Urothelium cell line (cell line): ENCODE measurements around the gene CASK.
A peak's percentile ranks its signal among the peaks of the same experiment; 100 is the strongest.

Experiments
- DNase-seq: peaks from one replicate; pipeline ENCODE4 v3.0.0; 2011; ENCODE audit warnings: low spot score, mixed read lengths
- FAIRE-seq: peaks from 2 replicates; lab custom pipeline; 2011; peaks lifted over from hg19 to GRCh38; lab: Jason Lieb, UNC

Gene CASK

DNA sequence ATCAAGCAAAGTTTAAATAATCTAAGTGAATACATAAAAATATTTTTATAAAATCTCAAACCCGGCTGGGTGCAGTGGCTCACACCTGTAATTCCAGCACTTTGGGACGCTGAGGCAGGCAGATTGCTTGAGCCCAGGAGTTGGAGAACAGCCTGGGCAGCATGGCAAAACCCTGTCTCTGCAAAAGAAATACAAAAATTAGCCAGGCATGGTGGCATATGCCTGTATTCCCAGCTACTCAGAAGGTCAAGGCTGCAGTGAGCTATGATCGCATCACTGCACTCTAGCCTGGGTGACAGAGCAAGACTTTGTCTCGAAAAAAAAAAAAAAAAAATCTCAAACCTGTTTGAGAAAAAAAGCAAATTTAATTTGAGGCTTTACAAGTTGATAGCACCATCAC, 331.4 kb downstream of the CASK start:
- FAIRE-seq: no peak
- no peak for DNase-seq

- DNase-seq: no peak
- no peak for FAIRE-seq
These were observed 332.7 kb downstream of the CASK start for GRCh38 chrX:41590641-41591040.

- FAIRE-seq (no peak), DNase-seq (no peak)
These were observed 333.6 kb downstream of the CASK start for GRCh38 chrX:41589634-41590270.

DNA sequence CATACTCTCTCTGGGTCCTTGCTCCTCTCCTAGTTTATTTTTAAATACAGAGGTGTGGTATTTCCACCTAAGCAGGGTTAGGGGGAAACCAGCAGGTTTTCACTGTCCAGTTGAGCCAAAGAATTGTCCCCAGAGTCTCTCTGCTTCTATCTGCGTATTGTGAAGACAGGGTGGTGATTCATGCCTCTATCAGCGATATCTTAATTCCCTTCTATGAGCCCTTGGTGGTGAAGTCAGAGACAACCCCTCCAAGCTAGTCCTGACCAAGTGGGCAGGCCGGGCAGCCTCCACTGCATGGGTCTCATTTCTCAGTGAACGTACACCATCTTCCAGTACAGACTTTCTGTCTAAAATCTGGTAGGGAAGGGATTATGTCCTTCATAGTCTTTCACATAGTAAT, 335.1 kb downstream of the CASK start:
- no peak for DNase-seq
- no peak for FAIRE-seq

GRCh38 chrX:41580423-41581064, 342.8 kb downstream of the CASK start:
- FAIRE-seq: no peak
- no peak for DNase-seq

GRCh38 chrX:41563876-41564275, 359.5 kb downstream of the CASK start:
- DNase-seq (no peak), FAIRE-seq (no peak)

DNA sequence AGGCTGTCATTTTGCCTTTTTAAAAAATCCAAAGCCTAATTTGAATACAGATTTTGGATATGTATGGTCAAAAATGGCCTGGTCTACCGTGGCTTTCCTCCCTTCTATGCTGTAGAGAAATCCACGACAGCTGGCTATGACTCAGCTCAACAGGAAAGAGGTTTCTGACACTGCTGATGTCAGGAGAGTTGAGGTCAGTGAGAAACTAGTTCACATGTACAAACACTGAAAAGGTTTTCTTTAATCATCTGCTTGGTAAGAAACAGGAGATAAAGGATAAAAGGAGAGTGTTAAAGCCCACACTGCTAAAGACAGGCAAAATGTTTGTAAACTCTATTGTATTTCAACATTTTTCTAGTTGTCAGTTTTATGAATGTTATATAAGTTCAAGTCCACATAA, 362.3 kb downstream of the CASK start:
- FAIRE-seq: no peak
- peak; percentile 53 for DNase-seq

- FAIRE-seq: no peak
These were observed 363.9 kb downstream of the CASK start for GRCh38 chrX:41559235-41560052.

DNA sequence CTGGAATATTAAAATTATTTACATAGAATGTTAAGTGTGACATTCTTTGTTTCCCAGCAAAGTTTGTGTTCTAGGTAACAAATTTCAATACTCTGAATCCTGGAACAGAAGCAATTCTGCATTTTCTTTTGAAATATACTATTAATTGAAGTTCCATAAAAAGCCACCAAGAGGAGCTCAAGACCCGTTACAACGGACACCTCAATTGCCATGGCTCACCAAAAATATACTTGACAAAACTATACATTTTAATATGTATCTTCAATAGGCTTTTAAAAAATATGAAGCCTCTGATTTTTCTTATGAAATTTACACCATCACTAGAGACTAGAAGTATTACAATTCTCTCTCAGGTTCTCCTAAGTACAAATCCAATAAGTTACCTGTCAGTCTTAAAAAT, 364.8 kb downstream of the CASK start:
- DNase-seq: peak; percentile 7
- FAIRE-seq: no peak

More at GRCh38 chrX:41559235-41560052, 363.9 kb downstream of the CASK start:
- DNase-seq: peak; percentile 9

DNA sequence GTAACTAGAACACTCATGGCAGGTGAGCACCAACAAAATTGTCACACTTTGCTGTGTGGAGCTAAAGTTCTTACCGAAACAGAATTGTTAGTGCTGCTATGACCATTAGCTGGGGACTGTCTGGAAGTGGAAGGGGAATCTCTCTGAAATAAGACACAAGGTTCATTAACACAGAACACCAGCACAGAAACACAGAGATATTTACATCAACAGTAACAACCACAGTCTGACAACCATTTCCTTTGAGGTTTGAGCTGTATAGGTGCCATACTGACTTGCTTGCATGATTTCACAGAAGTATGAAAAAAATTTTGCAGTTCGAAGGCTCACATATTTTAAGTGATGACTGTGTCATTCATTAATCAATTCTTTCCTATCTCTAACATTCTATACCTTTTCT, 366.4 kb downstream of the CASK start:
- FAIRE-seq: no peak
- DNase-seq: no peak

DNA sequence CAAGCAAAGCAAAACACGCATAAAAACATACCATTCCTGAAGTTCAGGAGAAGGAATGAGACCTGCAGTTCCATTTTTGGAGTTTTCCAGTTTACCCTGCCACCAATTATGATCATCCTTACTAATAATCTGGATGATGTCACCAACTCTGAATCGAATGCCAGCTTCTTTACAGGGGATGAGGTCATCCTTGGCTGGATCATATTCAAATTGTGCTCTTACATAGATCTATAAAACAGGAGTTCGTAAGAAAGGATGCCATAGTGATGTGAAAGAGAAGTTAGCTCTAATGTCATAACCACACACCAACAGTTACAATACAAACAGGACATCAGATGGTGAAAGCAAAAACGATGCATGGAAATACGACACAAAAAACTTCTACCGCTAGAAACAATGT, 369.7 kb downstream of the CASK start:
- DNase-seq: no peak
- no peak for FAIRE-seq

DNA sequence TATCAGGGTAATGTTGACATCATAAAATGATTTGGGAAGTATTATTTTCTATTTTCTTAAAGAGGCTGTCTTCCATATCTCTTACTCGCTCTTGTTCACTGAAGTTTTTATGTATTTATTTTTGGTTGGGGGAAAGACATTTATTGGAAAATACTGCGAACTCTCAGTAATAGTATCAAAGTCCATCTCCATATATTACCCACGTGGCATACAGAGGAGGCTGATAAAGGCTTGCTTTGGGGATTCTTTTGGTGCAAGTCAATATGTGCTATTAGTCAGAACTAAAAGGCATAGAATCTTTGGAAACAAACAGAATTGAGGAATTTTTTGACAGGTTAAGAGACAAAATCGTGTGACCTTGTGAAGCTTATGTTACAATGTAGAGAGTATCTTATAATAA, 374.9 kb downstream of the CASK start:
- DNase-seq (no peak), FAIRE-seq (no peak)

- FAIRE-seq (no peak), DNase-seq (no peak)
These were observed 379.7 kb downstream of the CASK start for GRCh38 chrX:41543668-41544067.

DNA sequence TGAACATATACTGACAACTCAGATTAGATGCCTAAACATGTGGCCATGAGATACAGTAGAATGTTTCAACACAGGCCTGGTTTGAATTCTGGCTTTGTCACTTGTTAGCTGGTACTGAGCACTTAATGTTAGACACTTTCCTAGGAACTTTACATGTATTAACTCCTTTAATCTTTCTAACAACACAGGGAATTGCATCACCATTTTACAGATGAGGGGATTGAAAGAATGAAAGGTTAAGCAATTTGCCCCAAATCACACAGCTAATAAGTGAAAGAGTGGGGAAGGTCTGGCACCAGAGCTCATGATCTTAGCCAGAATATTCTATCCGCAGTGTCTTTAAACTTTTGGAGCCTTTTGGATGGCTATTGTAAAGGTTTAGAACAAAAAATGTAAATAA, 380.3 kb downstream of the CASK start:
- DNase-seq (no peak), FAIRE-seq (no peak)

DNA sequence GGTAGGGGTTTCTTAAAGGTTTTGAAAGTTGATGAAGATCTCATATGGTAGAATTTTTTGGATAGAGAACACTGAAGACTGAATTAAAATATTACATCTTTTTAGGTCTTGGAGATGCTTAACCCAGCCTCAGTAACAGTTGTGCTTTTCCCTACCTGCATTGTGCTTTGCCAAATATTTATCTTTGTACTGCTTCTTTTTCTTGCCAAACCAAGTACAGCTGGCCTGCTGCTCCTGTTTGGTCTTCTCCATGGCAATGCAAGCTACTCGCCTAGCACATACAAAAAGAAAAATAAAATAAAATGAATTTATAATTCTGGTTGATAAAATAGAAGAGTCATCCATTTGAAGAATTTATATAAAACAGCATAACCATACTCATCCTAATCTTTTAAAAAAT, 380.8 kb downstream of the CASK start:
- FAIRE-seq (no peak), DNase-seq (no peak)

- DNase-seq (no peak), FAIRE-seq (no peak)
These were observed 381.2 kb downstream of the CASK start for GRCh38 chrX:41542135-41542534.

DNA sequence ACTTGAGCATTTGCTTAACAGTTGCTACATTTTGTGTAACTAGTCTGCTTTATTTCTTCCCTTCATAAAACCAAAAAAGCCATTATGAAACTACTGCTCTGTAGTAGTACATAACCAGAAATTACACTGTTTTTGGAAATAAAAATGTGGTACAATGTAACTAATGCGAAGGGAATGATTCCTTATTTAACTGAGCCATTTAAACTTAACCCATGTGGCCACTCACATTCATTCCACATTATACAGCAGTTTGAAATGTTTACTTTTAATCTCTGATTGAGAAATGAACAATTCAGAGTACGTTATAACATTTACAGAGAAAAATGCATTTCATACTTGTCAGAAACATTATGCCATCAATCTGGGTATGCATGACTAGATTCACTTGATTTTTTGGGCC, 382.0 kb downstream of the CASK start:
- DNase-seq: no peak
- no peak for FAIRE-seq

DNA sequence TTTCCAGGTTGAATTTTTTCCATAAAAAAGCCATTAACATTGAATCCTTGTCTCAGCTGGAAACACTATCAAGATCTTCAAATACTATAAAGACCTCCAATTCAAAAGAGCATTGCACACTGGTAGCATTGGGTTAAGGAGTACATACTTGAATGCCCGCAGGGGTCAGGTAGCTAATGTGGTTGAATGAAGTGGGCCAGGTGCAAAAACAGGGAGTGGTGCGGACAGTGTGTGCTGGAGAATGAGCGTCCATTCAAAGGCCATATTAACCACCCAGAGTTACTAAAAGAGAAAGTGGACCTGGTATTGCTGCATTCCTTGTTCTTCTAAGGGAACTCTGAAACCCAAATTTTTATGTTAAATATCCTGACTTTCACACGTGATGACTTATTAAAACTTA, 384.6 kb downstream of the CASK start:
- no peak for FAIRE-seq

DNA sequence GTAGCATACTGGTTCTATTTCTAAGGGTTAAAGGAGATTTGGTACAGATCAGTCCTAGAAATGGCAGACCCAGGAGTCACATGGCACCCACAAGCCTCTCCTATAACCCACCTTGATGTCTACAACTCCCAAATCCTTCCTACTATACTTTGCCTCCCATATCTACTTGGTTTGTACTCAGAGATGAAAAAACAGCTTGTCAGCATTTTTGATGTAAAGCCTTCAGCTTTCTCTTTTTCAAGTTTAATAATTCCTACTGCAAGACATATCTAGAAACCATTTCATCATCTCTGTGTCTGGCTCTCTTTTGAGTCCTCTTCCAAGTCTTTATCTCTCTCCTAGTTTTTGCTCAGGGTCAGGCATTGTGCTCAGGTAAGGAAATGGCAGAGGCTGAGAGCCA, 393.3 kb downstream of the CASK start:
- no peak for FAIRE-seq
- no peak for DNase-seq

More for the DNA sequence above, 384.6 kb downstream of the CASK start:
- DNase-seq: no peak

- DNase-seq (no peak), FAIRE-seq (no peak)
These were observed 394.1 kb downstream of the CASK start for GRCh38 chrX:41529221-41529620.

DNA sequence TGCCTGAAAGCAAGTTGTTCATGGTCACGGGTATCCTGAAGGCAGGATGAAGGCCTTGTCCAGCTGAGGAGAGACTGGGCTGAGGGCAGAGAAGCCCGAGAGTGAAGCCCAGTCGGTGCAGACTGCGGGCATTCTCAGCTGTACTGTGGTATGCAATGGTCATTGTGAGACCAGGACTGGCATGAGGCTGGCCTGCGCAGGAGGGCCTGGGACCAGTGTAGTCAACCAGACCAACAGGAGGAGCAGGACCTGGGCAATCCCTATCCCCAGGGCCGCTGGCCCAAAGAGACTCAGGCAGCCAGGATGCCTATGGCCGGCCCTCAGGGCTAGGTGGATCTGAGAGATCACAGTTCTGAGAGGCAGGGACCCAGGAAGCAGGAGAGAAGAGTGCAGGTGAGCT, 394.6 kb downstream of the CASK start:
- DNase-seq (no peak), FAIRE-seq (no peak)

DNA sequence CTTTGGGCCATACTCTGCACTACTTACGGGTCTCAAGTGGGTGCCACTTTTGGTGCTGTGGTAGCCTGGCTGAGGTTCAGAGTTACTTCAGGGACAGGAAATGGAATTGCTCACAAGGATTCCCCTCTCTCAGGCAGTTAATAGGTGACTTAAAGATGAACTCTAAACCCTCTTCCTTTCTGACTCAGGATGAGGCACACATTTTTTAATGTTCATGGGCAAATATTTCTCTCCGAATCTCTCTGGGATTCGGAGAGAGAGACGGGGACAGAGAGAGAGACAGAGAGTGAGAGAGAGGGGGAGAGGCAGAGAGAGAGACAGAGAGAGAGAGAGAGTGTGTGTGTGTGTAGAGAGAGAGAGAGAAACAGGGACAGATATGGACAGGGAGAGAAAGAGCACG, 396.4 kb downstream of the CASK start:
- DNase-seq (no peak), FAIRE-seq (no peak)
